GM12878 (cell line): ENCODE results near the gene TK2. TPM values are rescaled to one million over a fixed set of nuclear protein-coding genes. Genes with fewer than 3 reads are reported as not detected.

Experiments used
- ATAC-seq: fragments of 200-7000 bp; cut with Tn5 transposase; 3 replicates; pipeline ENCODE4 v1.9.1; 2020; ENCODE audit warnings: mild to moderate bottlenecking, moderate library complexity
- BruUV-seq: library from RNA; stranded (reverse); fragments of 400-500 nt; replicated peaks from 2 replicates; lab custom pipeline; 2021; lab: Mats Ljungman, UMichigan
- CTCF ChIA-PET: fragments of 300-600 bp; sonication (Branson Sonifier 250); formaldehyde crosslinking; extraction: SDS; loops from one replicate; lab custom pipeline; 2021; ENCODE audit warnings: inconsistent platforms; lab: Yijun Ruan, JAX
- POLR2A ChIA-PET: fragments of 350-600 bp; formaldehyde crosslinking; extraction: SDS; loops from one replicate; lab custom pipeline; 2021; ENCODE audit warnings: inconsistent platforms; lab: Charles Lee
- RAD21 ChIA-PET: fragments of 300-600 bp; sonication (Branson Sonifier 250); formaldehyde crosslinking; loops from one replicate; lab custom pipeline; 2023; ENCODE audit warnings: antibody characterized with exemption; ENCODE audit not compliant: unreplicated experiment; lab: Charles Lee
- SMC1A ChIA-PET: fragments of 300-600 bp; sonication (Branson Sonifier 250); formaldehyde crosslinking; loops from one replicate; lab custom pipeline; 2023; ENCODE audit not compliant: unreplicated experiment, uncharacterized antibody; lab: Charles Lee
- DNase-seq: peaks from one replicate; pipeline ENCODE4 v3.0.0-alpha.2; 2011; ENCODE audit warnings: low read depth, low spot score
- FAIRE-seq: peaks from 3 replicates; lab custom pipeline; 2011; peaks lifted over from hg19 to GRCh38; lab: Jason Lieb, UNC
- H2AFZ ChIP-seq: 2 replicates; pipeline ENCODE4 v1.6.0; 2011; ENCODE audit warnings: low read depth, low read length, control low read depth; ENCODE audit not compliant: control insufficient read depth
- H3K27ac ChIP-seq: 2 replicates; pipeline ENCODE4 v1.5.1; 2011; ENCODE audit warnings: control low read depth; ENCODE audit not compliant: control insufficient read depth, insufficient read depth
- H3K27me3 ChIP-seq, 2 experiments: replicated peaks in 1 of 2; 2 replicates each; pipeline versions ENCODE4 v1.6.0 to v1.6.1; 2011; ENCODE audit warnings: low read length in 1 of 2; ENCODE audit not compliant: control insufficient read depth in 2 of 2, insufficient read depth in 2 of 2
- H3K36me3 ChIP-seq, 2 experiments: 2 replicates each; pipeline ENCODE4 v1.5.1; 2011; ENCODE audit warnings: low read length in 1 of 2; ENCODE audit not compliant: control insufficient read depth in 2 of 2, insufficient read depth in 2 of 2
- H3K4me1 ChIP-seq: 2 replicates; pipeline ENCODE4 v1.6.1; 2011; ENCODE audit warnings: mild to moderate bottlenecking, low read length, moderate library complexity, mixed read lengths; ENCODE audit not compliant: control insufficient read depth, insufficient read depth
- H3K4me2 ChIP-seq: 2 replicates; pipeline ENCODE4 v1.6.0; 2011; ENCODE audit warnings: control low read depth; ENCODE audit not compliant: control insufficient read depth, insufficient read depth
- H3K4me3 ChIP-seq: fragments of 200-600 bp; sonication (generic); 2 replicates; pipeline ENCODE4 v1.5.1; 2016
- H3K79me2 ChIP-seq: 2 replicates; pipeline ENCODE4 v1.6.0; 2011; ENCODE audit warnings: low read length; ENCODE audit not compliant: control insufficient read depth, insufficient read depth
- H3K9ac ChIP-seq: 2 replicates; pipeline ENCODE4 v1.8.0; 2011; ENCODE audit warnings: low read length, control low read depth, mixed read lengths; ENCODE audit not compliant: control insufficient read depth, insufficient read depth
- H3K9me3 ChIP-seq: replicated peaks from 3 replicates; pipeline ENCODE4 v1.5.1; 2011; ENCODE audit warnings: mild to moderate bottlenecking, low read length; ENCODE audit not compliant: control insufficient read depth, insufficient read depth
- H4K20me1 ChIP-seq: 2 replicates; pipeline ENCODE4 v1.6.0; 2011; ENCODE audit not compliant: control insufficient read depth, insufficient read depth
- CBX5 ChIP-seq: sonication (generic); IDR thresholded peaks from 2 replicates; pipeline ENCODE4 v1.6.1; 2016; ENCODE audit warnings: low read depth, moderate library complexity, mild to moderate bottlenecking, inconsistent platforms
- ELK1 ChIP-seq: IDR thresholded peaks from 2 replicates; pipeline ENCODE4 v1.6.1; 2012; ENCODE audit warnings: low read depth, low read length, improper control_type of control experiment
- HDAC6 ChIP-seq: fragments of 200-600 bp; sonication (generic); IDR thresholded peaks from one replicate; pipeline ENCODE4 v1.8.0; 2017; ENCODE audit warnings: antibody characterized with exemption; ENCODE audit not compliant: unreplicated experiment
- IKZF1 ChIP-seq: fragments of 450-650 bp; conservative IDR thresholded peaks from 2 replicates; pipeline ENCODE4 v1.6.1; 2017; ENCODE audit warnings: antibody characterized with exemption, mild to moderate bottlenecking
- IRF3 ChIP-seq: fragments of 450-650 bp; IDR thresholded peaks from 2 replicates; pipeline ENCODE4 v1.6.1; 2014; ENCODE audit warnings: mild to moderate bottlenecking
- IRF4 ChIP-seq: IDR thresholded peaks from 2 replicates; pipeline ENCODE4 v1.6.1; 2011; ENCODE audit warnings: low read depth, low read length
- KDM1A ChIP-seq: fragments of 200-600 bp; sonication (generic); IDR thresholded peaks from 2 replicates; pipeline ENCODE4 v1.6.1; 2016; ENCODE audit warnings: borderline replicate concordance
- RFX5 ChIP-seq: IDR thresholded peaks from 2 replicates; pipeline ENCODE4 v1.6.1; 2011; ENCODE audit warnings: low read depth, low read length, improper control_type of control experiment
- SP1 ChIP-seq: IDR thresholded peaks from one replicate; pipeline ENCODE4 v1.6.1; 2011; ENCODE audit warnings: low read depth, low read length
- SPI1 ChIP-seq: IDR thresholded peaks from 2 replicates; pipeline ENCODE4 v1.6.1; 2011; ENCODE audit warnings: low read depth, mild to moderate bottlenecking, low read length, moderate library complexity, borderline replicate concordance; ENCODE audit not compliant: insufficient read depth
- SRF ChIP-seq, 2 experiments: IDR thresholded peaks; 2 replicates each; pipeline ENCODE4 v1.6.1; 2011; ENCODE audit warnings: low read depth in 2 of 2, low read length in 2 of 2, mild to moderate bottlenecking in 1 of 2, moderate library complexity in 1 of 2
- TCF7 ChIP-seq: IDR thresholded peaks from 2 replicates; pipeline ENCODE4 v1.6.1; 2014; ENCODE audit warnings: antibody characterized with exemption, borderline replicate concordance
- WGBS: methylation state at CpG from one replicate; pipeline ENCODE4 v1.1.6; 2016; ENCODE audit warnings: low lambda C conversion rate; ENCODE audit not compliant: insufficient replicate concordance, insufficient coverage; ENCODE audit errors: missing lambda C conversion rate; 5-methylcytosine and 5-hydroxymethylcytosine counted together
- in situ Hi-C: fragments of 300-500 bp; cut with MboI; formaldehyde crosslinking; loops from 9 replicates; pipeline ENCODE4 v1.14.3; 2018; ENCODE audit warnings: mixed read lengths
- intact Hi-C: fragments of 100-400 bp; cut with micrococcal nuclease; formaldehyde crosslinking; loops from one replicate; pipeline ENCODE4 v1.14.2; 2022; ENCODE audit not compliant: unreplicated experiment
- polyA plus RNA-seq, 11 experiments: library from polyadenylated mRNA; depleted of rRNA in 4 of 11; unstranded in 6 of 11; stranded (reverse) in 5 of 11; fragments of >200 nt; fragmentation: Nextera tagmentation in 4 of 11; fragmentation: Illumina TruSeq in 1 of 11; extraction: Ambion mirVana in 4 of 11; extraction: Trizol in 1 of 11; gene quantifications; 1 replicate in 1 of 11; 2 replicates in 10 of 11; pipeline versions ENCODE4 v1.2.1 to v1.2.3, GENCODE V29; 2011 to 2016; ENCODE audit warnings: inconsistent platforms in 2 of 11, missing spikeins in 2 of 11, low read depth in 1 of 11
- total RNA-seq, 4 experiments: library from RNA; depleted of rRNA in 3 of 4; stranded (reverse); fragments of >200 nt in 3 of 4; fragmentation: Illumina TruSeq in 1 of 4; extraction: Trizol in 1 of 4; gene quantifications; 2 replicates each; pipeline versions ENCODE4 v1.2.1 to v1.2.3, GENCODE V29; 2013 to 2021
- TF ChIP-seq, protein P1 (sequence below): fragments of 450-650 bp; IDR thresholded peaks from 2 replicates; pipeline ENCODE4 v1.6.1; 2016; ENCODE audit warnings: mild to moderate bottlenecking
- TF ChIP-seq, protein P2 (sequence below): fragments of 450-650 bp; IDR thresholded peaks from 2 replicates; pipeline ENCODE4 v1.6.1; 2017; ENCODE audit warnings: mild to moderate bottlenecking, low read depth, inconsistent platforms; ENCODE audit not compliant: poor library complexity, severe bottlenecking
- TF ChIP-seq, protein P3 (sequence below): fragments of 450-650 bp; IDR thresholded peaks from 2 replicates; pipeline ENCODE4 v1.6.1; 2016; ENCODE audit warnings: mild to moderate bottlenecking

TK2 gene
- total and polyA plus RNA-seq, 10 of the 15 experiments (the other 5 are each of a cell fraction or from before 2014, with no cell fraction given) = 1.3 to 12.4 (median 3.0) TPM

- Histone ChIP-seq H3K27me3 (0 out of 4 replicates have a peak, but pooled peaks cover 0 to 3% of the 10 kb centered on the region in 2 experiments), H3K4me3 (no peak overlapping the region), H3K36me3 (no peaks in the 10 kb centered on the region), H3K27ac (no peak overlapping the region), H3K79me2 (no peaks in the 10 kb centered on the region), H3K4me2 (no peak overlapping the region), H2AFZ (no peak overlapping the region), H4K20me1 (no peaks in the 10 kb centered on the region)
- DNase-seq = no peak
- no TSS peak for BruUV-seq
- ChIA-PET RAD21 (interaction anchor here (1.3 to 1.5 kb wide), 4 partner anchors 75 to 110 kb away, joined by 3 to 5 read pairs (median 4); no protein-coding TSS in a partner anchor), SMC1A (interaction anchor here (0.6 to 2.4 kb wide), 2 partner anchors 74 to 80 kb away, joined by 3 to 9 read pairs; no protein-coding TSS in a partner anchor), CTCF (interaction anchor here (0.6 to 10.4 kb wide), 6 partner anchors 63 to 1099 kb away, joined by 3 to 118 read pairs (median 4); no protein-coding TSS in a partner anchor)
- intact Hi-C loops = loop anchor here (5.0 kb wide), 1 partner anchor 123 kb away; no protein-coding TSS in a partner anchor
- in situ Hi-C loops = no loop called here
- TF ChIP-seq IRF3 (no peak), SP1 (no peak), IKZF1 (no peak), IRF4 (no peak), RFX5 (no peak), ELK1 (no peak), SPI1 (no peak), TCF7 (no peak), CBX5 (no peak), SRF (IDR thresholded peaks at IDR 0.05; ENCODE audit: low read depth in 2 of 2, low read length in 2 of 2) (no peak), HDAC6 (no peak), KDM1A (no peak)
- TF ChIP-seq, protein P1, sequence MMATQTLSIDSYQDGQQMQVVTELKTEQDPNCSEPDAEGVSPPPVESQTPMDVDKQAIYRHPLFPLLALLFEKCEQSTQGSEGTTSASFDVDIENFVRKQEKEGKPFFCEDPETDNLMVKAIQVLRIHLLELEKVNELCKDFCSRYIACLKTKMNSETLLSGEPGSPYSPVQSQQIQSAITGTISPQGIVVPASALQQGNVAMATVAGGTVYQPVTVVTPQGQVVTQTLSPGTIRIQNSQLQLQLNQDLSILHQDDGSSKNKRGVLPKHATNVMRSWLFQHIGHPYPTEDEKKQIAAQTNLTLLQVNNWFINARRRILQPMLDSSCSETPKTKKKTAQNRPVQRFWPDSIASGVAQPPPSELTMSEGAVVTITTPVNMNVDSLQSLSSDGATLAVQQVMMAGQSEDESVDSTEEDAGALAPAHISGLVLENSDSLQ = no peak
- TF ChIP-seq, protein P2, sequence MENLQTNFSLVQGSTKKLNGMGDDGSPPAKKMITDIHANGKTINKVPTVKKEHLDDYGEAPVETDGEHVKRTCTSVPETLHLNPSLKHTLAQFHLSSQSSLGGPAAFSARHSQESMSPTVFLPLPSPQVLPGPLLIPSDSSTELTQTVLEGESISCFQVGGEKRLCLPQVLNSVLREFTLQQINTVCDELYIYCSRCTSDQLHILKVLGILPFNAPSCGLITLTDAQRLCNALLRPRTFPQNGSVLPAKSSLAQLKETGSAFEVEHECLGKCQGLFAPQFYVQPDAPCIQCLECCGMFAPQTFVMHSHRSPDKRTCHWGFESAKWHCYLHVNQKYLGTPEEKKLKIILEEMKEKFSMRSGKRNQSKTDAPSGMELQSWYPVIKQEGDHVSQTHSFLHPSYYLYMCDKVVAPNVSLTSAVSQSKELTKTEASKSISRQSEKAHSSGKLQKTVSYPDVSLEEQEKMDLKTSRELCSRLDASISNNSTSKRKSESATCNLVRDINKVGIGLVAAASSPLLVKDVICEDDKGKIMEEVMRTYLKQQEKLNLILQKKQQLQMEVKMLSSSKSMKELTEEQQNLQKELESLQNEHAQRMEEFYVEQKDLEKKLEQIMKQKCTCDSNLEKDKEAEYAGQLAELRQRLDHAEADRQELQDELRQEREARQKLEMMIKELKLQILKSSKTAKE = no peak
- TF ChIP-seq, protein P3, sequence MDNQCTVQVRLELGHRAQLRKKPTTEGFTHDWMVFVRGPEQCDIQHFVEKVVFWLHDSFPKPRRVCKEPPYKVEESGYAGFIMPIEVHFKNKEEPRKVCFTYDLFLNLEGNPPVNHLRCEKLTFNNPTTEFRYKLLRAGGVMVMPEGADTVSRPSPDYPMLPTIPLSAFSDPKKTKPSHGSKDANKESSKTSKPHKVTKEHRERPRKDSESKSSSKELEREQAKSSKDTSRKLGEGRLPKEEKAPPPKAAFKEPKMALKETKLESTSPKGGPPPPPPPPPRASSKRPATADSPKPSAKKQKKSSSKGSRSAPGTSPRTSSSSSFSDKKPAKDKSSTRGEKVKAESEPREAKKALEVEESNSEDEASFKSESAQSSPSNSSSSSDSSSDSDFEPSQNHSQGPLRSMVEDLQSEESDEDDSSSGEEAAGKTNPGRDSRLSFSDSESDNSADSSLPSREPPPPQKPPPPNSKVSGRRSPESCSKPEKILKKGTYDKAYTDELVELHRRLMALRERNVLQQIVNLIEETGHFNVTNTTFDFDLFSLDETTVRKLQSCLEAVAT = no peak
- TF ChIP-seq, all 136 proteins: peak for 0
- peaks cover 5% of the 10 kb centered on the region for H3K4me1 ChIP-seq
- H3K9me3 ChIP-seq = no peaks in the 10 kb centered on the region
- WGBS = 51% methylated on average over 25 of the region's 25 CpGs
- no peak for ATAC-seq
- H3K9ac ChIP-seq = no peak overlapping the region
- POLR2A ChIA-PET = interaction anchor here (1.0 kb wide), 1 partner anchor 83 kb away, joined by 3 read pairs; no protein-coding TSS in a partner anchor
- no peak for FAIRE-seq
Observed at GRCh38 chr16:66480265-66481080, 69.4 kb downstream of the TK2 start.
